H1 (cell line): ENCODE data around the gene OTUB1. TPM values are rescaled to one million over a fixed set of nuclear protein-coding genes. Genes with fewer than 3 reads are reported as not detected.

Experiments
- CHD1 ChIP-seq: IDR thresholded peaks from 2 replicates; pipeline ENCODE4 v1.6.1; 2012; ENCODE audit warnings: low read depth, low read length, improper control_type of control experiment
- NANOG ChIP-seq: IDR thresholded peaks from 2 replicates; pipeline ENCODE4 v1.6.1; 2011; ENCODE audit warnings: low read length, low read depth, mild to moderate bottlenecking, inconsistent platforms; ENCODE audit not compliant: insufficient read depth, poor library complexity, severe bottlenecking
- polyA plus RNA-seq, 7 experiments: library from polyadenylated mRNA; depleted of rRNA in 3 of 7; stranded (reverse) in 5 of 7; unstranded in 2 of 7; fragments of >200 nt in 5 of 7; fragments of 200-250 nt in 2 of 7; gene quantifications; 1 replicate in 5 of 7; 2 replicates in 1 of 7; 4 replicates in 1 of 7; pipeline versions ENCODE4 v1.2.1 to v1.2.3, GENCODE V29; 2011 to 2013; ENCODE audit warnings: missing spikeins in 2 of 7, mixed read lengths in 2 of 7
- total RNA-seq: library from RNA; stranded (reverse); fragmentation: NEBNext Ultra II Directional; extraction: Animal tissue kit (Norgen Biotek cat#: 25700); gene quantifications from 2 replicates; pipeline ENCODE4 v1.2.1, GENCODE V29; 2021
- TF ChIP-seq, protein P1 (sequence below): IDR thresholded peaks from 2 replicates; pipeline ENCODE4 v1.6.1; 2011; ENCODE audit warnings: low read length, improper control_type of control experiment

OTUB1 gene
- total and polyA plus RNA-seq, 2 of the 8 experiments (the other 6 are each of a cell fraction or from before 2014, with no cell fraction given) = 110 to 274 TPM

DNA sequence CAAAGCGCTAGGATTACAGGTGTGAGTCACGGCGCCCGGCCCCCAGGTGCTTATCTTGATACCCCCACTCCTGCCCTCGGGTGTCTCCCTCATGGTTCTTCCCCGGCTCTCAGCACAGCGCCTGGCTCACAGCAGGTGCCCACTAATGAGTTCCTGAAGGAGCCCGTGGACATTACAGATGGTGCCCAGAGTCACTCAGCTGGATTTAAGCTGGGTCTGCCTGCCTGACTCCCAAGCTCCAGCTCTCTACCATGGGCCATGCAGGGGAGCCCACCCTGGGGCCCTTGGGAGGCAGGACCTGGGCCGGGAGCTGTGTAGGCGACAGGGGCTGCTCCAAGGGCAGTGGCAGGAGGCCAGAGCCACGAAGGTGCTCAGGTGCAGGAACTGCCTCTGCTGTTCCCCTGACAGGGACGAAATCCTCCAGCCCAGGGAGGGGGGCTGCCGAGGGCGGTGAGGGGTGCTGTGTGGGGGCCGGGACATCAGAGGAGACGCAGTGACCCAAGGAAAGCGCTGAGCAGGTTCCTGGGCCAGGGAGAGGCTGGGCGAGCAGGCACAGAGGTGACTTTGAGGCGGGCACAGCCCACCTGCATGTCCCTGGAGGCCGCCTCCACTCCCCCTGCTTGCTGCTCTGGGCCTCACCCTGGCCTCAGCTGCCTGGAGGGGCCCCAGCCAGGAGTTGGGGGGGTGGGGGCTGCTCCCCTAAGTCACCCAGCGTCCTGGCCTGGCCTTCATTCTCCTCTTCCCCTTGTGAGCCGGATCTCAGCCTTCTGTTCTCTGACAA lies 34.9 kb downstream of the OTUB1 start (continued):
- TF ChIP-seq, protein P1, sequence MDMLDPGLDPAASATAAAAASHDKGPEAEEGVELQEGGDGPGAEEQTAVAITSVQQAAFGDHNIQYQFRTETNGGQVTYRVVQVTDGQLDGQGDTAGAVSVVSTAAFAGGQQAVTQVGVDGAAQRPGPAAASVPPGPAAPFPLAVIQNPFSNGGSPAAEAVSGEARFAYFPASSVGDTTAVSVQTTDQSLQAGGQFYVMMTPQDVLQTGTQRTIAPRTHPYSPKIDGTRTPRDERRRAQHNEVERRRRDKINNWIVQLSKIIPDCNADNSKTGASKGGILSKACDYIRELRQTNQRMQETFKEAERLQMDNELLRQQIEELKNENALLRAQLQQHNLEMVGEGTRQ = no peak
- TF ChIP-seq CHD1 (no peak), NANOG (no peak)
